ENCODE results near the gene PBX4.
A peak's percentile ranks its signal among the peaks of the same experiment; 100 is the strongest.

The PBX4 gene

GRCh38 chr19:19587771-19588170 is 30.7 kb downstream of the PBX4 start:
- DNase-seq, result no peak

DNA sequence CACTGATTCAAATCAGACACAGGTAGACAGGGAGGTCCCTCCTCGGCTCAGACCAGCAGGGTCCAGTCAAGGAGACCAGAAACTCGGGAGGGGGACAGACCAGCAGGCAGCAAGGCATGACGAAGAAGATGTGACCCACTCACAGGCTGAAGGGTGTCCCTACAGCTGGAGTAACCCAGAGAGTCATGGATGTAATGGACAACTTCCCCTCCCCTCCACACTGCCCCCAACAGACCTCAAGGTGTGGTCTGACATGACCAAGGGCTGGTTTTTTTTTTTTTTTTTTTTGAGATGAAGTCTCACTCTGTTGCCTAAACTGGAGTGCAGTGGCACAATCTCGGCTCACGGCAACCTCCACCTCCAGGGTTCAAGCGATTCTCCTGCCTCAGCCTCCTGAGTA is 34.1 kb downstream of the PBX4 start:
- DNase-seq, result no peak

DNA sequence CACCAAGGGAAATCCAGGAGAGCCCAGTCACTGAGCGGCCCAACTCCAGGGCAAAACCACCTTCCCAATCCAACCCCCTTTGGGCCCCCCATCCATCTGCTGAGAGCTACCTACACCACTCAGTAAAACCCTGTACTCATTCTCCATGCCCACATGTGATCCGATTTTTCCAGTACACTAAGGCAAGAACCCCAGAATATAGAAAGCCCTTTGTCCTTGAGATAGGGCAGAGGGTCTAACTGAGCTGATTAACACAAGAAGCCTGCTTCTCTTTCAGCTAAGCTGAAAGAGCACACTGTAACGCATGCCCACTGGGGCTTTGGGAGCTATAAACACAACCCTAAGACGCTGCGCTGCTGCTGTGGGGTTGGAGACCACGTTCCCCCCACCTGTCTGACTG is 36.0 kb downstream of the PBX4 start:
- DNase-seq, result no peak

DNA sequence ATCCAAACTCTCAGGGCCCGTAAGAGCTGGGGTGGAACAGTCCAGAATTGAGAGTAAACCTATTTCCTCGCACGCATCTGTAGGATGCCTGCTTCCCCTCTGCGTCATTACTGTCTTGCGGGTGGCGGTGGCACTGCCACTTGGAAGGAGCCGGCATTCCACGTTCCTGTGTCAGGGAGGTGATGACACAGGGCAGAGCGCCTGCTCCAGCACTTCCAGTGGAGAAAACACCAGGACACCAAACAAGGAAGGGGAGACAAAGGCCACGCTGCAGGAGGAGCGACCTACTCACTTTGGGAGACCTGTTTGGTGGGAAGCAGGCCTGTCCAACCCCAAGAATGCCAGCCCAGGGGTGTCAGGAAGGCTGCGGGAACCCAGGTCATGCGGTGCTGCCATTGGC is 37.1 kb downstream of the PBX4 start:
- DNase-seq, result no peak

- no peak for DNase-seq
Measured at GRCh38 chr19:19580418-19580817, 38.1 kb downstream of the PBX4 start.

DNA sequence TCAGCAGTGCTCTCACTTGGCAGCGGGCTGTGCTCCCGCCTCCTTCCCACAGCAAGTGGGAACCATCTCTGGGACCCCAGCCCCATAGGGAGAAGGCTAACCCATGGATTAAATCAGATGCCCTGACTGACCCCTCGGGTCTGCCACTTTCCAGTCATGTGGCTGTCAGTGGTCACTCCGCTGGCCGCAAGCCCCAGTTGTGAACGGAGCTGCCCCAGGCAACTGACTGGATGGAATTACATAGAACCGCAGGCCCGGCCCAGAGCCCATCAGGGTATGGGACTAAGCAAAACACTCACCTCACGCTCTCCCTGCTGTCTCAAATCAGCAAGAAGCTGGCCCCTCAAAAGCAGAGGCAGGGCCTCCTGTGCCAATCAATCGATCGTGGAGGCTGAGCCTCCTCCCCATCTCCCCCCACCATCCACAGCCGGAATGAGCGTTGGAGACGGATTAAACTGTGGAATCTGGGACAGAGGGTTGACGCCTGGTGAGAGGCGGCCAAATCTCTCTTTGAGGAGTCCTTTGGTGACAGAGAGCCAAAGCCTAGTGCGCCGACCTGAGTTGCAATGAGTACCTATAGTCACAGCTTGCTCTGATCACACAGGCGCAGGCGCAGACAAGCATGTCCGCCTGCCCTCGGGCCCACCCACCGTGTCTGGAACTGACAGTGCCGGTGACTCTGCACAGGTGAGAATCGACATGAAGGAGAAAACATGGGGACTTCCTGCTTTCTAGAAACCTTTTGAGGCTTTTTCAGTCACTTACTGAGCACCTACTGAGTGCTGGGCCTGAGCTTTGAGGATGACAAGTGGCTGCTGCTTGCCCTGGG is 38.7 kb downstream of the PBX4 start:
- DNase-seq, result no peak

DNA sequence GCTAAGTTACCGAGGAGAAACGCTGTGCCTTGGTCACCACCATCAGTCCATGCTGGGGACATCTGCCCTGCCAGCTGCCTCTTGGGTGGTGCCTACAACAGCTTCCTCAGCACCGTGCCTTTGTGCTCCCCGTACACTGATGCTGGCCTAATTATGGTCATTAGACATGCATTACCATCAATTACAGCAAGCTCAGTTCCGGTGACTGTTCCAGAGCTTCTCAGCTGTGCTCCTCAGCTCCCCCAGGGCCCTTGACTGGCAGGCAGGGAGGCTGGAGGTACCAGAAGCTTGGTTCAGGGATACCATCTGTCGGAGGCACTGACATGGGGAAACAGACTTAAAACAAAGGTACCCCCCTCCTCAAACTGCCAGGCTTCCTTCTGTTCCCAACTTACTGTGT is 40.2 kb downstream of the PBX4 start:
- DNase-seq, result no peak

DNA sequence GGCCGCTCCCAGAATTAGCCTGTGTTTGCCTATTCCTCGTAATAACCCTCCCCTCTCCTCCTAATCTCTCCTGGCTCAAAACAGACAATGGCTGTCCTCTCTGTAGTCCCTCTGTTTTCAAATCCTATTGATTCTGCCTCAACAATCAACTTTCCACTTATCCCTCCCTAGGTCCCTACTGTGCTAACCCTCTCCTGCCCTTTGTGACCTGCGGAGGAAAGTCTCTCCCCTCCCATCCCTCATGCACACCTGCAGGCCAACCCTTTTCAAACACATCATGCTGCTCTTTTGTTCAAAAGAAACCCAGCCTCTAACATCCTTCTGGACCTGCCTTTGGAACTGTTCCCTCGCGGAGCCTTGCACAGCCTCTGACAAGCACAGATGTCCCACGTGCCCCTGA is 43.1 kb downstream of the PBX4 start:
- no peak for DNase-seq

- no peak for DNase-seq
Measured at GRCh38 chr19:19571071-19571786, 47.3 kb downstream of the PBX4 start.

GRCh38 chr19:19570571-19570970 is 47.9 kb downstream of the PBX4 start:
- DNase-seq, result no peak

GRCh38 chr19:19568802-19569756 is 49.4 kb downstream of the PBX4 start:
- peak in 1 of 2 experiments; percentile 35 for DNase-seq

DNA sequence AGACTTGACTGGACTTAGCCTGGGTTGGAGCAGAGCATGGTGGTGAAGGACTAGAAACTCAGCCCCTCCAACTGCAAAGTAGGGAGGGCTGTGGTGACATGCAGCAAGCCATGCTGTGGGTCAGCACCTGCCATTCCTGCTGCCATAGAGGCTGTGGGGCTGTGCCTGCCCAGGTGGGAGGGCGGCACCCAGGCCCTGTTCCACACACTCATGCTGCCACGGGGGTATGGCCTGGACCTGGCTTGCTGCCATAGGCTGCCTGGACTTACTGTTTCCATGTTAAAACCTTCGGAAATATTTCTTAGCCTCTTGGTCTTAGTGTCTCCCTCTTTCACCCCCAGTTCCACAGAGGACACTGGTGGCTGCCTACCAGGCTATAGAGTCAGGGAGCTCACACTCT is 51.1 kb downstream of the PBX4 start:
- DNase-seq, result no peak

- DNase-seq, result no peak
Measured at GRCh38 chr19:19566306-19566705, 52.2 kb downstream of the PBX4 start.

- no peak for DNase-seq
Measured at GRCh38 chr19:19563348-19563848, 55.1 kb downstream of the PBX4 start.

DNA sequence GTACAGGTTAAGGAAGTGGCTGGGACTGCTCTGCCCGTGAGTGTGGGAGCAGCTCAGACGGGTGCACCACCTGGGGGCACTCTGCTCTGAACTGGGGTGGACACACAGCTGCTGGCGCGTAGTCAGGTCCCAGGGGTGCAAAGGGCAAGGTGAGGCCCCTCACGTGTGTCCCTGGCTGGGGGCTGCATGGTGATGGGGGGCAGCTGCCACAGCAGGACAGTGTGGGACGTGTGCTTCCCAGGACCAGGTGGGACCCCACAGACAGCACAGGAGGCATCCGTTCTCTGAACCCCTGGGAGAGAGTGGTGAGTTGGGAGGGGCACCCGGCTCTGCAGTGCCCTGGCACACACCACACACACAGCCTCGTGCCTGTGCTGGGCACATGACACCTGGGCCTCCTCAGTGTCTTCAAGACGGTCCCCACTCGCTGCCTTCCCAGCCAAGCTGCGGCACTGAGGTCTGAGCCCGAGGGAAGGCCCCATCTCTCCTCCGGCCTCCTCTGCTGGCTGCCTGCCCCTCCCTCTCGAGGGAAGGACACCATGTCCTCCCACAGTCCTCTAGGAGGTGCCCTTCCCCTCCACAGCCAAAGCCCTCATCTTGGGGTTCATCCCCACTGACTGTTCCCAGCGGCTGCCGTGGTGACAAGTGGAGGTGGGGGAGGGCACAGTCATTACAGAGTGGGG is 55.7 kb downstream of the PBX4 start:
- DNase-seq, result peak; percentile 38 to 46

GRCh38 chr19:19561946-19562664 is 56.4 kb downstream of the PBX4 start:
- no peak for DNase-seq

GRCh38 chr19:19559931-19560330 is 58.6 kb downstream of the PBX4 start:
- DNase-seq, result no peak

- no peak for DNase-seq
Measured at GRCh38 chr19:19558636-19559035, 59.9 kb downstream of the PBX4 start.

- DNase-seq, result no peak
Measured at GRCh38 chr19:19558055-19558454, 60.4 kb downstream of the PBX4 start.

DNA sequence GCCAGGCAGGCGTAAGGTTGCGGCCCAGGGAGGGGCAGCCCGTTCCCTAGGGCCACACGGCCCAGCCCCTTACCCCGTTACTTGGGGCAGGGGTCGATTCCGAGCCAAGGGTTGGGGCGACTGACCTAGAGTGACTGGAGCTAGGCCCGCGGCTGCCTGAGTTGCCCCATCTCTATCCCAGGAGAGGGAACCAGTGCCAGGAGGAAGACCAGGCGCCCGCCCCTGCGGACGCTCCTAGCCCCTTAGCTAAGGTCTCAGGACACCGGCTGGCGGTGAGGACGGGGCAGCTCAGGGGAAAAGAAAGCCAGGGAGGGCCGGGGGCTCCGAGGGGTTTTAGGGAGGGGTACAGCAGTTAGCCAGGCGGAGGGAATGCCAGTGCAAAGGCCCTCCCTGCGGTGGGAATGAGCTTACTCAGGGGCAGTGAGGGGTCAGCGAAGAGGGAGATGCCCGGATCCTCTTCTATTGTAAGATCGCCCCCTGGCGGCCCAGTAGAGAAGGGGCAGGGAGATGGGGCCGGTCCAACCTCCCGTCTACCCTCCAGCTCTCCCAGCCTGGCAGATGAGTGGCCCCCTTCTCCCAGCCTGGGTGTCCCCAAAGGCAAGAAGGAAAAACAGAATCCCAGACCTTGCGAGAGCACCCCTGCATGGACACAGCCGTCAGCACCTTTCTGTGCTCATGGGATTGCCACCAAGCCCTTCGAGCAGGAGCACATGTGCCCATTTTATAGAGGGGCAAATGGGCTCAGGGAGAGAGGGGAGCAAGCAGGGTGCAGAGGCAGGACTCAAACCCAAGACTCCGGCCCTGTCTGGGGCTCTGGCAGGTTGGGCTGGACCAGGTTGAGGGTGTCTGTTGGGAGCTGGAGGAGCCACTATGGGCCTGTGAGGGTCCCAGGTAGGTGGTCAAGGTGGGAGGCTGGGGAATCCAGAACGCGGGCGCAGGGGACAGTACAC is 64.1 kb downstream of the PBX4 start:
- DNase-seq, result peak; percentile 78 to 81

GRCh38 chr19:19553670-19554069 is 64.8 kb downstream of the PBX4 start:
- no peak for DNase-seq
